Mucosa of descending colon (tissue), 3 donors: ENCODE data around the gene ATP8A1. TPM values are rescaled to one million over a fixed set of nuclear protein-coding genes. Genes with fewer than 3 reads are reported as not detected.

Source experiments
- ATAC-seq: fragments of 200-7000 bp; cut with Tn5 transposase; one replicate; pipeline ENCODE4 v1.9.1; 2020; ENCODE audit warnings: mild to moderate bottlenecking, moderate library complexity
- DNase-seq, 3 donors: peaks; one replicate each; pipeline ENCODE4 v3.0.0-alpha.2; 2020
- H3K36me3 ChIP-seq: fragments of 200-600 bp; one replicate; pipeline ENCODE4 v1.8.0; 2021; ENCODE audit warnings: low read depth, mild to moderate bottlenecking
- H3K4me1 ChIP-seq: fragments of 200-600 bp; one replicate; pipeline ENCODE4 v1.8.0; 2021; ENCODE audit warnings: low read depth, mild to moderate bottlenecking
- H3K4me3 ChIP-seq: fragments of 200-600 bp; one replicate; pipeline ENCODE4 v1.8.0; 2021; ENCODE audit warnings: mild to moderate bottlenecking
- H3K9me3 ChIP-seq: fragments of 200-600 bp; one replicate; pipeline ENCODE4 v1.8.0; 2021; ENCODE audit warnings: mild to moderate bottlenecking
- intact Hi-C, 2 donors: fragments of 100-400 bp; cut with DNase I in 1 of 2; cut with micrococcal nuclease in 1 of 2; formaldehyde crosslinking; loops; one replicate each; pipeline versions ENCODE4 v1.11.0 to v1.11.1; 2022; cut with DNase I, micrococcal nuclease
- total RNA-seq, 3 donors: library from RNA; stranded (reverse); fragmentation: NEBNext Ultra II Directional in 2 of 3; extraction: Animal tissue kit (Norgen Biotek cat#: 25700) in 2 of 3; gene quantifications; one replicate each; pipeline versions ENCODE4 v1.2.1 to v1.2.4, GENCODE V29; 2021 to 2023
- TF ChIP-seq, protein P1 (sequence below): fragments of 200-600 bp; IDR thresholded peaks from one replicate; pipeline ENCODE4 v1.8.0; 2022; ENCODE audit warnings: antibody characterized with exemption, mild to moderate bottlenecking
- donor health status: DM: no; HTN: no; CAD: no; lungs with moderate emphysema.
- donor health status: DM: no; HTN: no; CAD: no.
- donor health status: DM: no; HTN: yes; CAD: no.

The ATP8A1 gene
- total RNA-seq, 3 donors from 2014 or later = 40.3 to 92.0 (median 41.1) TPM

DNA sequence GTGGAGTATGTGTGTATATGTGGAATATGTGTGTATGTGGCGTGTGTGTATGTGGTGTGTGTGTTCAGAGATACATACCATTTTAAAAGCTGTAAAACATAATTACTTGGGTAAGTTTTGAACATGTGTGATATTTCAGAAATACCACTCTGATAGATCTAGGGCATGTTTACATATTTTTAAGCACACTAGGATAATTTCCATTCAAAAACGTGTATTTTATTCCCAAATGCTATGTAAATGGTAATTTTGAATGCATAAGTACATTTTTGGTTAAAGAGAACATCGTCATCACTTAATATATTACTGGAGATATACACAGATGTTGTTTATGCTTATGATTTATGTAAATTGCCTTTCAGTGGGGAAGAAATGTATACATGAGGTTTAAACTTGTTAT is 294.3 kb downstream of the ATP8A1 start:
- Histone ChIP-seq H3K4me1 (no peaks in the 10 kb centered on the region), H3K4me3 (no peak overlapping the region), H3K9me3 (no peaks in the 10 kb centered on the region), H3K36me3 (no peaks in the 10 kb centered on the region)
- TF ChIP-seq, protein P1, sequence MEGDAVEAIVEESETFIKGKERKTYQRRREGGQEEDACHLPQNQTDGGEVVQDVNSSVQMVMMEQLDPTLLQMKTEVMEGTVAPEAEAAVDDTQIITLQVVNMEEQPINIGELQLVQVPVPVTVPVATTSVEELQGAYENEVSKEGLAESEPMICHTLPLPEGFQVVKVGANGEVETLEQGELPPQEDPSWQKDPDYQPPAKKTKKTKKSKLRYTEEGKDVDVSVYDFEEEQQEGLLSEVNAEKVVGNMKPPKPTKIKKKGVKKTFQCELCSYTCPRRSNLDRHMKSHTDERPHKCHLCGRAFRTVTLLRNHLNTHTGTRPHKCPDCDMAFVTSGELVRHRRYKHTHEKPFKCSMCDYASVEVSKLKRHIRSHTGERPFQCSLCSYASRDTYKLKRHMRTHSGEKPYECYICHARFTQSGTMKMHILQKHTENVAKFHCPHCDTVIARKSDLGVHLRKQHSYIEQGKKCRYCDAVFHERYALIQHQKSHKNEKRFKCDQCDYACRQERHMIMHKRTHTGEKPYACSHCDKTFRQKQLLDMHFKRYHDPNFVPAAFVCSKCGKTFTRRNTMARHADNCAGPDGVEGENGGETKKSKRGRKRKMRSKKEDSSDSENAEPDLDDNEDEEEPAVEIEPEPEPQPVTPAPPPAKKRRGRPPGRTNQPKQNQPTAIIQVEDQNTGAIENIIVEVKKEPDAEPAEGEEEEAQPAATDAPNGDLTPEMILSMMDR = no peak
- intact Hi-C loops = no loop called here
- no peak for DNase-seq
- ATAC-seq = no peak

DNA sequence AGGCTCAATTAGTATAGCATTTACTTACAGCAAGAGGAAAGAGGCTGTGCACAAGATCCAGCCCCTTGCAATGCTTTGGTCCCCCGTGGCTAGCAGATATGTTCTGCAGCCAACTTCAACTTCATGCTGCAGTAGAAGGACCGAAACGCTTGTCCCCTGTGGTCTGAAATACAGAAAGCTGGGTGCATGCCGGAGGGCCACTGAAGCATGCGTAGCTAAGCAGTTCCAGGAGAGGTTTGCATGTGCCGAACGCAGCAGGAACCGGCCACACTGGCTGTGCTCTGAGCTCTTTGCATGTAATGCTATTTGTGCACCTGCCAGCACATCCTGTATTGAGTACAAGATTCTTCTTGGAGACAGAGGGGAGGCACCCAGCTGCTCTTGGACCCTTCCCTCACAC is 295.4 kb downstream of the ATP8A1 start:
- Histone ChIP-seq H3K4me3 (no peak overlapping the region), H3K9me3 (no peaks in the 10 kb centered on the region), H3K4me1 (no peaks in the 10 kb centered on the region), H3K36me3 (no peaks in the 10 kb centered on the region)
- ATAC-seq (no peak), DNase-seq (no peak)
- intact Hi-C loops = no loop called here
- TF ChIP-seq, protein P1 = no peak

DNA sequence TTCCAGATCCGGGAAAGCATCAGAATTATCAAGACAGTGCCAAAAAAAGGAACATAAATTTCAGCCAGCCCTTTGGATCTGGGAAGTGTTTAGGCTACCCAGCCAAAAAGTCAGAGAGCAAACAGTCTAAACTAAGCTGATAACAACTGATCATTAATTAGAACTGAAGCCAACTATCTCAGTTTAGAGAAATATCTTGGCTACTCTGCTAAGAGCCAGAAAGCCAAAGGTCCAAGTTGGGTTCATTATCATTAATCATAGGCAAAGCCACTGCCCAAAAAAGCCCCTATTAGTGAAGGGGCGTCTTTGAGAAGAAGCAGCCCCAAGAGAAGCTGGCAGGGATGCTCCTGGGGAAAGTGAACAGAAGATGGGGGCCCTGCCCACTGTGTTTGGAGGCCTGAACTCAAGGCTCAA is 296.6 kb downstream of the ATP8A1 start:
- no peak for ATAC-seq

DNA sequence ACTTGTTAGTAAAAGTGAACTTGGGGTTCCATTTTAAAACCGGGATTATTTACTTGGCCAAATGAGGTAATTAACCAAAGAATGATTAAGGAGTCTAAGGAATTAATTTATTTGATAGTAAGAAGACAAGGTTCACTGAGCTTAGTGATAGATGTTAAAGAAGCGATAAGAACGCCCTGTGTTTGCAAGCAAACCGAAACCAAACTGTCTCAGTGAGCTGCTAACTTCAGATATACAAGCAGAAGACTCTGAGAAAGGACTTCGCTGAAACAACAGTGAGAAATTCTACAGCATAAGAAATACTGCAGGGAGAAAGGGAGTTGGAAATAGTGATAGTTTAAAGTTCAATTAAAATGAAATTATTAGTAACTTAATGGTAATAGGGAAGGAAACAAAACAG is 297.2 kb downstream of the ATP8A1 start:
- TF ChIP-seq, protein P1 = no peak
- ATAC-seq (no peak), DNase-seq (no peak)
- intact Hi-C loops = no loop called here
- H3K4me1 ChIP-seq = no peaks in the 10 kb centered on the region
- no peaks in the 10 kb centered on the region for H3K9me3 ChIP-seq
- H3K4me3 ChIP-seq = no peak overlapping the region
- H3K36me3 ChIP-seq = no peaks in the 10 kb centered on the region

More for the DNA sequence above, 296.6 kb downstream of the ATP8A1 start:
- Histone ChIP-seq H3K4me3 (no peak overlapping the region), H3K4me1 (no peaks in the 10 kb centered on the region), H3K36me3 (no peaks in the 10 kb centered on the region), H3K9me3 (no peaks in the 10 kb centered on the region)
- TF ChIP-seq, protein P1 = no peak
- DNase-seq = no peak
- intact Hi-C loops = no loop called here

Other genes starting within 250 kb of the ATP8A1 start
- not detected for gene GRXCR1, start 235.6 kb upstream of the ATP8A1 start, total RNA-seq